Activated CD4-positive, alpha-beta T cell treated with anti-CD3 and anti-CD28 coated beads, Interleukin-2, amount 10 ng/mL, durations not matched to agents 24 days and 14 days (primary cell): Measurements from ENCODE around the gene ADAMTSL3. TPM values are rescaled to one million over a fixed set of nuclear protein-coding genes. Genes with fewer than 3 reads are reported as not detected.

Experiments
- DNase-seq: peaks from one replicate; pipeline ENCODE4 v3.0.0; 2022
- H3K27ac Mint-ChIP-seq: one replicate; pipeline ENCODE4 v1.8.0; 2022; ENCODE audit warnings: mild to moderate bottlenecking, mixed read lengths
- H3K27me3 Mint-ChIP-seq: one replicate; pipeline ENCODE4 v1.8.0; 2022; ENCODE audit warnings: mixed read lengths
- H3K36me3 Mint-ChIP-seq: one replicate; pipeline ENCODE4 v1.8.0; 2022; ENCODE audit warnings: low read depth, mild to moderate bottlenecking, mixed read lengths
- H3K4me1 Mint-ChIP-seq: one replicate; pipeline ENCODE4 v1.8.0; 2021; ENCODE audit warnings: mixed read lengths
- H3K4me3 Mint-ChIP-seq: one replicate; pipeline ENCODE4 v1.8.0; 2022; ENCODE audit warnings: mild to moderate bottlenecking, moderate library complexity, mixed read lengths
- H3K9me3 Mint-ChIP-seq: one replicate; pipeline ENCODE4 v1.8.0; 2021; ENCODE audit warnings: mixed read lengths
- intact Hi-C: fragments of 100-400 bp; cut with micrococcal nuclease; formaldehyde crosslinking; loops from one replicate; pipeline ENCODE4 v1.15.1; 2023
- total RNA-seq: library from RNA; stranded (reverse); gene quantifications from 2 replicates; pipeline ENCODE4 v1.2.3, GENCODE V29; 2022

Gene ADAMTSL3
- total RNA-seq, 1 donor from 2014 or later, result not detected

- intact Hi-C loops, result loop anchor here (1.0 kb wide), 1 partner anchor 10 kb away; no protein-coding TSS in a partner anchor
- H3K36me3 Mint-ChIP-seq, result no peaks in the 10 kb centered on the region
- peaks cover 18% of the 10 kb centered on the region for H3K4me1 Mint-ChIP-seq
- H3K27ac Mint-ChIP-seq, result peak overlapping the region; percentile 62
- no peaks in the 10 kb centered on the region for H3K9me3 Mint-ChIP-seq
- H3K27me3 Mint-ChIP-seq, result peaks cover 4% of the 10 kb centered on the region
- H3K4me3 Mint-ChIP-seq, result peak overlapping the region; percentile 46
- DNase-seq, result peak; percentile 69
Observed at GRCh38 chr15:83919319-83919830, 265.5 kb downstream of the ADAMTSL3 start.

DNA sequence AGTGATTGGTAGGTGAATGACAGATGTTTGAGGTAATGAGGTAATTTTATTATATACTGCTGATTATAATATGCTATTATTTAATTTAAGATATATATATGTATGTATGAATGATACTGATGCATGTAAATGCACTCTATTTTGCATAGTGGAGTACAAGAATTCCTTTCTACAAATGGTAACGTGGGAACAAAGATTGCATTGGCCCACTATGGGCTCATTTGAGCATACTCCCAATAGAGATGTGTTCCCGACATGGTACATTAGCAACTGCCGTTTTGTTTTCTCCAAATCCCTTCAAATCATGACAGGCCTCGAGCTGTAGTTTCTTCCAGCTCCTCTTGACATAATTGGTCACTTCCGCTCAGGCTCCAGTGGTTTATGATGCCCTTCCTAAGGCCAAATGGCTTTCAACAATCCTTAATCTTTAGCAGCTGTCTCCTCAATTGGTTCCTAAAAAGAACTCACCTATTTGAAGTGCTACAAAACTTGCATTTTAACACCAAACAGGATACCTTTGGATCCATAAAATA lies 266.1 kb downstream of the ADAMTSL3 start:
- H3K4me1 Mint-ChIP-seq, result peaks cover 18% of the 10 kb centered on the region
- DNase-seq, result no peak
- no peaks in the 10 kb centered on the region for H3K36me3 Mint-ChIP-seq
- H3K27ac Mint-ChIP-seq, result peak overlapping the region; percentile 62
- peak overlapping the region; percentile 46 for H3K4me3 Mint-ChIP-seq
- no peaks in the 10 kb centered on the region for H3K9me3 Mint-ChIP-seq
- H3K27me3 Mint-ChIP-seq, result peaks cover 4% of the 10 kb centered on the region
- intact Hi-C loops, result loop anchor here (1.0 to 10.0 kb wide), 2 partner anchors 9 to 715 kb away; partner anchors contain the start of gene HDGFL3

- intact Hi-C loops, result loop anchor here (10.0 kb wide), 1 partner anchor 718 kb away; the partner anchor contains the start of gene HDGFL3
Observed at GRCh38 chr15:83922649-83923294, 268.8 kb downstream of the ADAMTSL3 start.

DNA sequence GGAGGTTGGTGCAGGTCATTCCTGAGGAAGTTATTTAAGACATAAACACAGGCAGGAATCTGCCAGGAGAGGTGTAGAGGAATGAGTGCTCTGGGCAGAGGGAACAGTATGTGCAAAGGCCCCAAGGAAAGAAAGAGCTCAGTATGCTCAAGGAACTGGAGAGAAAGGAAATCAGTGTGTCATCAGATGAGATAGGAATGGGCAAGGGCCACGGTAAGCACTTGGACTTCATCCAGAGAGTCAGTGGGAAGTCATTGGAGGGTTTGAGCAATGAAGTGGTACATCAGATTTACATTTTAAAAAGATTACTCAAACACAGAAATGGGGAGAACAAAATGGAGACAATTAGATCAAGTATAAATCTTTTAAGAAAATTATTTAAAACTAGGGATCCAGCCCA lies 272.2 kb downstream of the ADAMTSL3 start:
- Mint-ChIP-seq H3K36me3 (peaks cover 2% of the 10 kb centered on the region), H3K9me3 (peaks cover 6% of the 10 kb centered on the region), H3K4me1 (peaks cover 20% of the 10 kb centered on the region), H3K27ac (no peak overlapping the region), H3K27me3 (peaks cover 2% of the 10 kb centered on the region), H3K4me3 (no peak overlapping the region)
- intact Hi-C loops, result loop anchor here (10.0 kb wide), 1 partner anchor 721 kb away; the partner anchor contains the start of gene HDGFL3
- DNase-seq, result no peak

More at GRCh38 chr15:83922649-83923294, 268.8 kb downstream of the ADAMTSL3 start:
- peaks cover 18% of the 10 kb centered on the region for H3K4me1 Mint-ChIP-seq
- DNase-seq, result no peak
- H3K36me3 Mint-ChIP-seq, result no peaks in the 10 kb centered on the region
- H3K4me3 Mint-ChIP-seq, result no peak overlapping the region
- no peak overlapping the region for H3K27ac Mint-ChIP-seq
- peaks cover 3% of the 10 kb centered on the region for H3K9me3 Mint-ChIP-seq
- no peaks in the 10 kb centered on the region for H3K27me3 Mint-ChIP-seq

DNA sequence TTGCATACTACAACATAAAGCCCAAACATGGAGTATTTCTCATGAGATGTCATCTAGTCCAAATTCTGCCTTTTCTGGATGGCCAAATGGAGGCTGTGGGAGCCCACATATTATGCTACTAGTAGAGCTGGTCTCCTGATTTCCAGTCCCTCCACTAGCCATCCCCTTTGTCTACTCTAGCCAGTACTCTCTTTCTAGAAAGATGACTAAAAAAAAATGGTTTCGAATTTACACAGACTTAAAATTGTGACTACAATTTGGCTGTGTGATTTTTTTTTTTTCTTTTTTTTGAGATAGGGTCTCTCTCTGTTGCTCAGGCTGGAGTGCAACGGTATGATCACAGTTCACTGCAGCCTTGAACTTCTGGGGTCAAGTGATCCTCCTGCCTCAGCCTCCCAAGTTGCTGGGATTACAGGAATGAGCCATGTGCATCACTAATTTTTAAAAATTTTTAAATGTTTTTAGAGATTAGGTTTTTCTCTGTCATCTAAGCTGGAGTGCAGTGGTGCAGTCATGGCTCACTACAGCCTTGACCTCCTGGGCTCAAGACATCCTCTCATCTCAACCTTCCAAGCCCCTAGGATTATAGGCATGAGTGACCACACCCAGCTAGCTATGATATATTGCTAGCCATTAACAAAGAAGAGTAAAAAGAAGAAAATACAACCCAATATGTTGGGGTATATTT lies 273.9 kb downstream of the ADAMTSL3 start:
- Mint-ChIP-seq H3K27ac (peak overlapping the region; percentile 86), H3K4me3 (peak overlapping the region; percentile 58), H3K36me3 (peaks cover 2% of the 10 kb centered on the region), H3K27me3 (peaks cover 7% of the 10 kb centered on the region), H3K4me1 (peaks cover 20% of the 10 kb centered on the region), H3K9me3 (peaks cover 19% of the 10 kb centered on the region)
- no peak for DNase-seq
- intact Hi-C loops, result loop anchor here (10.0 kb wide), 1 partner anchor 723 kb away; the partner anchor contains the start of gene HDGFL3

- Mint-ChIP-seq H3K4me1 (peaks cover 20% of the 10 kb centered on the region), H3K27ac (peak overlapping the region; percentile 86), H3K27me3 (peaks cover 7% of the 10 kb centered on the region), H3K9me3 (peaks cover 22% of the 10 kb centered on the region), H3K4me3 (peak overlapping the region; percentile 58), H3K36me3 (peaks cover 2% of the 10 kb centered on the region)
- intact Hi-C loops, result loop anchor here (10.0 kb wide), 1 partner anchor 724 kb away; the partner anchor contains the start of gene HDGFL3
- DNase-seq, result no peak
Observed at GRCh38 chr15:83928392-83928734, 274.4 kb downstream of the ADAMTSL3 start.

- H3K4me1 Mint-ChIP-seq, result peaks cover 19% of the 10 kb centered on the region
- peaks cover 23% of the 10 kb centered on the region for H3K9me3 Mint-ChIP-seq
- peak overlapping the region; percentile 88 for H3K27ac Mint-ChIP-seq
- peaks cover 7% of the 10 kb centered on the region for H3K27me3 Mint-ChIP-seq
- peaks cover 2% of the 10 kb centered on the region for H3K36me3 Mint-ChIP-seq
- intact Hi-C loops, result loop anchor here (1.0 to 10.0 kb wide), 2 partner anchors 10 to 724 kb away; partner anchors contain the start of gene HDGFL3
- H3K4me3 Mint-ChIP-seq, result peak overlapping the region; percentile 58
- DNase-seq, result peak; percentile 70
Observed at GRCh38 chr15:83928878-83929418, 275.0 kb downstream of the ADAMTSL3 start.

- Mint-ChIP-seq H3K9me3 (peaks cover 30% of the 10 kb centered on the region), H3K4me1 (peaks cover 19% of the 10 kb centered on the region), H3K36me3 (peaks cover 2% of the 10 kb centered on the region), H3K27me3 (peaks cover 7% of the 10 kb centered on the region), H3K27ac (peak overlapping the region; percentile 88), H3K4me3 (no peak overlapping the region)
- no peak for DNase-seq
- intact Hi-C loops, result loop anchor here (1.0 to 10.0 kb wide), 2 partner anchors 10 to 725 kb away; partner anchors contain the start of gene HDGFL3
Observed at GRCh38 chr15:83929619-83930018, 275.7 kb downstream of the ADAMTSL3 start.

DNA sequence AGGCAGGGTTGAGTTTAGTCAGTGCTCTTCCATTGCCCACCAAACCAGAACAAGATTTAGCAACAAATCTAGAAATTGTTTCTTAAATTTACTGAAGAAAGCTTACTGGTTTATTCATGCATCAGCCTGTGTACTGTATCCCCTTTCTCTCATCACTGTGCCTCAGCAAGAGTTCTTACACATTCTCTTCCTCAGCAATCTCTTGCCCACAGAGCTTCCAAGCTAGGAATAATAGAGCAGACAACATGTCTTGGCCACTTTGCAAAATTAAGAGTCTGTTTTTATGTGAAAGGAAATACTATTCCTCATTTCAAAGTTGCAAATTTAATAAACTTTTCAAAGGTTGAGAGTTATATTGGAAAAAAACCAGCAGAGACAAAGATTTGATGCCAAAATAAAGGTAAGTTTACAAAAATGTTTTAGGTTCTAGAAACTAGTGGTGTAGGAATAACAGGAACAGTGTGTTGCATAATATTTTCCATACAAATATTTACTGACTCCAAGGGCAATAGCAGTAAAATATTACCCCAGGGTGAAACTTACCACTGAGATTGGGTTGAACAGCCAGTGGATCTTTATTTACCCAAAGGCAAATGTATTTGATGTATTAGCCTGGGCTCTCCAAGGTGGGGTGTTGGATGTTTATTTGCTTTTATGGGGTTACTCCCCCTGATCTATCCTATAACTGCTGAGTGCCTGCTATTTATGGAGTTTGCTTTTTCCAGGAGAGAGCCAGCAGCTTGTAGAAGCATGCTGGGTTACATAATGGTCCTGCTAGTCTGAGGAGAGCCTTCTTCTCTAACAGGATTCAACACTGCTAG lies 276.7 kb downstream of the ADAMTSL3 start:
- Mint-ChIP-seq H3K36me3 (peaks cover 2% of the 10 kb centered on the region), H3K4me3 (no peak overlapping the region), H3K27ac (no peak overlapping the region), H3K4me1 (peaks cover 19% of the 10 kb centered on the region), H3K9me3 (peaks cover 33% of the 10 kb centered on the region), H3K27me3 (peaks cover 9% of the 10 kb centered on the region)
- intact Hi-C loops, result no loop called here
- DNase-seq, result no peak

- Mint-ChIP-seq H3K9me3 (peaks cover 27% of the 10 kb centered on the region), H3K4me1 (no peaks in the 10 kb centered on the region), H3K27me3 (peaks cover 24% of the 10 kb centered on the region), H3K27ac (no peak overlapping the region), H3K4me3 (no peak overlapping the region), H3K36me3 (no peaks in the 10 kb centered on the region)
- no peak for DNase-seq
- intact Hi-C loops, result no loop called here
Observed at GRCh38 chr15:83935774-83936173, 281.9 kb downstream of the ADAMTSL3 start.

- no peak for DNase-seq
- H3K36me3 Mint-ChIP-seq, result no peaks in the 10 kb centered on the region
- no peaks in the 10 kb centered on the region for H3K9me3 Mint-ChIP-seq
- no peak overlapping the region for H3K27ac Mint-ChIP-seq
- peaks cover 19% of the 10 kb centered on the region for H3K27me3 Mint-ChIP-seq
- H3K4me3 Mint-ChIP-seq, result no peak overlapping the region
- H3K4me1 Mint-ChIP-seq, result no peaks in the 10 kb centered on the region
- intact Hi-C loops, result no loop called here
Observed at GRCh38 chr15:83940136-83940535, 286.2 kb downstream of the ADAMTSL3 start.

GRCh38 chr15:83943043-83943442 lies 289.1 kb downstream of the ADAMTSL3 start:
- no peak overlapping the region for H3K4me3 Mint-ChIP-seq
- no peaks in the 10 kb centered on the region for H3K9me3 Mint-ChIP-seq
- no peaks in the 10 kb centered on the region for H3K4me1 Mint-ChIP-seq
- intact Hi-C loops, result no loop called here
- H3K27ac Mint-ChIP-seq, result no peak overlapping the region
- peaks cover 6% of the 10 kb centered on the region for H3K27me3 Mint-ChIP-seq
- DNase-seq, result no peak
- no peaks in the 10 kb centered on the region for H3K36me3 Mint-ChIP-seq

- no peaks in the 10 kb centered on the region for H3K9me3 Mint-ChIP-seq
- DNase-seq, result no peak
- no peaks in the 10 kb centered on the region for H3K4me1 Mint-ChIP-seq
- no peak overlapping the region for H3K4me3 Mint-ChIP-seq
- H3K27me3 Mint-ChIP-seq, result no peaks in the 10 kb centered on the region
- intact Hi-C loops, result no loop called here
- H3K27ac Mint-ChIP-seq, result no peak overlapping the region
- H3K36me3 Mint-ChIP-seq, result no peaks in the 10 kb centered on the region
Observed at GRCh38 chr15:83943849-83944404, 290.0 kb downstream of the ADAMTSL3 start.
